ENCODE results near the gene ZBP1.

ZBP1 gene

DNA sequence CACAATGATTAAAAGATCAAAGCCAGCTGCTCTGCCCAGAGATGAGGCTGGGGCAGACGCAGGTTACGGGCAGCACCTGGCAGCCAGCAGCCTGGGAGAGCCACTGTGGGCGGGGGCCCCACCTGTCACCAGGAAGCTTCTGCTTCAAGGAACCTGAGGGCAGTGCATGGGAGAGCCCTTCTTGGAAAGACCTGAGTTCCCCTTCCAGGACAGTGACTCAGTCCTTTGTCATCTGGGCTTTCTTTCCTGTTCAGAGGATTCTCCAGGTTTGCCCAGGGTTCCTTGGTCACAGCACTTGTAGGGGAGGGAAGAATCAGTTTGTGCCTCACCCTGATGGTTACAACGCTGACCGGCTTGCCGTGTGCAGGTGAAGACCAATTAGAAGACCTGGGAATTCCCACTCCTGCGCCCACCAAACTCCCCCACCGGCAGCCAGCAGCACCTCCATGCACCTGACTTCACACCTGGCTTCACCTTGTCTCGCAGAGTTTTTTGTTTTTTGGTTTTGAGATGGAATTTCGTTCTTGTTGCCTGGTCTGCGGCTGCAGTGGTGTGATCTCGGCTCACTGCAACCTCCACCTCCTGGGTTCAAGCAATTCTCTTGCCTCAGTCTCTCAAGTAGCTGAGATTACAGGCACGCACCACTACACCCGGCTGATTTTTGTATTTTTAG lies 2.0 kb downstream of the ZBP1 start:
- DNase-seq (ENCODE audit: low read depth): no peak

GRCh38 chr20:57617079-57617795 lies 3.0 kb downstream of the ZBP1 start:
- DNase-seq (ENCODE audit: low read depth): no peak

DNA sequence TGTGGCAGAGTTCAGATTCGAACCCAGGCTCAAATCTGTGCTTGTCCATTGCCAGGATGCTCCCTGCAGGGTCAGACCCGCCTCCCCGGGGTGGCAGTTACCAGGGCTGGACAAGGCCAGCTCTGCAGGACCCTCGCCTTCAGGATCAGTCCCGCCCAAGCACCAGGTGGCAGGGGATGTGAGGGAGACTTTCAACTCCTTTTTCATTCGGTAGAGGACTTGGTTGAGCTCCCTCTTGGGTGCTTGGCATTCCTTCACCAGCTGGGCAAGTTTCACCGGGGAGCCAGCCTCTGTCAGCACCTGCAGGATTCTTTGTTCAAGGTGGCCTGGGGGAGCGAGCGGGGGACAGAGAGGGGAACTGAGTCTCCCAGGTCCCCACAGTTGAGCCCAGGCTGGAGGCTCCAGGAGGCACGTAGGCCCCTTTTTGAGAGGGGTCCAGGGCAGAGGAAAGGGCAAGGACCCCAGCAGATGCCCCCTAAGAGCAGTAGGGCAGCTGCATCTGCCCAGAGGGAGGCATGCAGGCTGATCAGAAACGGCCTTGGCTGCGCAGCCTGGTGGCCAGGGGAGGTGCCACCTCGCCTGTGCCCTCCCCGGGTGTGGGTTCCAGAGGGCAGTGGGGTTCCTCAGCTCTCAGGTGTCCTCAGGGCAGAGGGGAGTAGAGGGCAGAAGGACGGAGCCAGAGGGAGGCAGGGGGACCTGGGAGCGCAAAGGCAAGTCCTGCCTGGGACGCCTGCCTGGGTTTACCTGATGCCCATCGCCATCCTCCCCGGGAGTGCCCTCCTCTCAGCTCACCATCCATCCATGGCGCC lies 3.9 kb downstream of the ZBP1 start:
- DNase-seq (ENCODE audit: low read depth): no peak

- DNase-seq (ENCODE audit: low read depth): no peak
Measured at GRCh38 chr20:57615445-57615811, 4.8 kb downstream of the ZBP1 start.

DNA sequence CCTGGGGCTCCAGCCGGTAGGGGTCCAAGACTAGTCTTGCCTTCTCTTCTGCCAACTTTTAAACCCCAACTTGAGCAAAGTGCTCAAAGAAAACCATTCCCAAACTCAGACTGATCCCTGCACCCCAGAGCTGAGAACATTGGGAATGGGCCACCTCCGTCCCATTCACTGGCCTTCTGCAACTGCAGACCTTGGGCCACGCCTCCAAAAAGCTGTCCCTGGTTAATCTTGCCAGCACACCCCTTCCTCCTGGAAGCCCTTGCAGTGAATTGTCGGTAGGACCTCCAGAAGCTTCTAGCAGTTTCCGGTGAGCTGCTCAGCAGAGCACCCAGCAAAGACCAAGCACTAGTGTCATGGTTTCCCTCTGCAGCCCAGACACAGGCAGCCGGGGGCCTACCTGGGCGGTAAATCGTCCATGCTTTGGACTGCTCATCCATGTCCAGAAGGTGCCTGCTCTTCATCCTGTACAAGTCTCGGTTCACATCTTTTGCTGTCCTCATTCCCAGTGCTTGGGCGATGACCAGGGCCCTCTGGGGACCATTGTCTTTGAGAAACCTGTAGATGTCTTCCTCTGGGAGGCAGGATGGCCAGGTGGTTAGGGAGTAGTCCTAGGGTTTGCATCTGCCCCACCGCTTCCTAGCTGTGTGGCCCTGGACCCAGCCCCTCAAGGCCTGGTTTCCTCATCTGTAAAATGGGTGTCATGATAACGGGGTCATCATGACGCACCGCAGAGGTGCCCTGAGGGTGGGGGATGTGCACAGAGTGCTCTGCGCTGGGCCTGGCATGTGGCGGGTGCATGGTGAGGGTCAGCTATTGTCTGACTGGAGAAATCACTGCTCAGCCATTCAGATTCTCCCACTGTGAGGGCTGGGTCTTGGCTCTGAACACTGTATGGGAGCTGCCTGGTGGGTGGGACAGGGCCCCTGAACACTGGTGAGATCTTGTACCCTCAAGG lies 5.5 kb downstream of the ZBP1 start:
- DNase-seq (ENCODE audit: low read depth): no peak

GRCh38 chr20:57613481-57613921 lies 6.7 kb downstream of the ZBP1 start:
- no peak for DNase-seq (ENCODE audit: low read depth)

DNA sequence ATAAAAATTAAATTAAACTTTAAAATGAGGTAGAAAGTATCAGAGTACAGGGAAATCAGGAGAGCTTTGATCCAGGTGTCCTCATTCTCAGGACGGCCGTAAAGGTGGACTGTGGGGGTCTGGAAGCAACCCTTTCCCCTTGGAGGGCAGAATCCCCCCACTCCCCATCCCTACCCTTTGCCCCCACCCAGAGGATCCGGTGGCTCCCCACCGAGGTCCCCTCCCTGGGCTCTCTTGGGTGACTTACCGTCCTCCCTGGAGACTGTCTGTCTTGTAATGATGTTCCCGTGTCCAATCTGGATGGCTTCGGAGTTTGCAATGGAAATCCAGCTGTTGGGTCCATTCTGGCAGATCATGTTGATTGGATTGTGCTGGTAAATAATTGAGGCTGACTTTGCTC lies 7.3 kb downstream of the ZBP1 start:
- no peak for DNase-seq (ENCODE audit: low read depth)

- DNase-seq (ENCODE audit: low read depth): no peak
Measured at GRCh38 chr20:57612436-57612835, 7.8 kb downstream of the ZBP1 start.

DNA sequence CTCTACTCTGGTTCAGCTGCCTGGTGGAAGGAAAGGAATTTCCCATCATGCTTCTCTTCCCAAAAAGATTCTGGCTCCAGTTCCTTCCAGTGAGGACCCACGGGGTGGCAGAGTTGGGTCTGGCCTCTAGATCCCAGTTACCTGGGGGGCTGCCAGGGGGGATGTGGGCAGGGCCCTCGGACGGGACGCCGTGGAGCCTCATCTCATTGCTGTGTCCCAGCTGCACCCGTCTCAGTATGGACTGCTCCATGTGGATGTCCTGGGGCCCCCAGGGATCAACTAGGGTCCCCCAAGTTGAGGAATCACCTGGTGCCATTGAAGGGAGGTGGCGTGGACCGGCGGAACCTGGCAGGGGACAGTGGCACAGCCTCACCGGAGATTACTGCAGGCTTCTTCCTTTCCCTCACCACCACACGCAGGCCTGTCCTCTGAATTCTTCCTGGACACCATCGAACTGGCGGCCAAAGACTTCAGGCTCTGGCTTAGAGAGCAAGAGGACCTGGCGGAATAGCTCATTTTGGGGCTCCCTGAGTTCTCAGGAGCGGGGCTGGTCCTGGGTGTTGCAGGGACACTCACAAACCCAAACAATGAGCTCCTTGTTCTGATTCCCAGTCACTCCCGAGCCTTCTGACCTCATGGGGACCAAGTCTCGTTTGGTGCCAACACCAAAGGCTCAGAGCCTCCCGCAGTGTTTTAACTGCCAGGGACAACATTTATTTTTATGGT lies 8.5 kb downstream of the ZBP1 start:
- no peak for DNase-seq (ENCODE audit: low read depth)

DNA sequence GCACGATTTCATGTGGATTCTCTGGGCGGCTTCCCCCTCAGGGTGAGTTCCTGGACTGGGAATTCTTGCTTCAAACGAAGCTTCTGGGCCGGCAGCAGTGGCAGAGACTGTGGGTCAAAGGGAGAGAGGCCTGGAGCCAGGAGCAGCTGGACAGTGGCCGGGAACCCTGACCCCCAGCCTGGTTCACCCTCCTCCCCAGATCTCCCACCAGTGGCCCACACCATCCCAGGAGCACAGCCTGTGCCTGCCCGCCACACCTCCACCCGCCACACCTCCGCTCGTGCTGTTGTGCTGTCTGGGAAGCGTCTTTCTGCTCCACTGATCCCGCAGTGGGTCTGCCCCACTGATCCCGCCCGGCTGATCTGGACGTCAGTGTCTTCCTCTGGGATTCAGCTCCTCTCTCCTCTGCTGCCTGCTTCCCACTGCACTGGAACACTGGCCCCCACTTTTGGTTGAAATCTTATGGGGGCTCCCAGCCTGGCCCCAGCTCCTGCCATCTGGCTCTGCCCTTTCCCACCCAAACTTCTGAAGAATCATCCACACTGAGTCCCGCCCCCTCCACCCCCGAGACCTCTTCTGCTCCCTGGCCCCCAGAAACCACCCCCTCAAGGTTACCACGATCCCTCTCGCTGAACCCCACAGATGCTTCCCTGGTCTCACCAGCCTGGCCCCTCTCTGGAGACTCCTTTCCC lies 9.8 kb downstream of the ZBP1 start:
- DNase-seq (ENCODE audit: low read depth): no peak

DNA sequence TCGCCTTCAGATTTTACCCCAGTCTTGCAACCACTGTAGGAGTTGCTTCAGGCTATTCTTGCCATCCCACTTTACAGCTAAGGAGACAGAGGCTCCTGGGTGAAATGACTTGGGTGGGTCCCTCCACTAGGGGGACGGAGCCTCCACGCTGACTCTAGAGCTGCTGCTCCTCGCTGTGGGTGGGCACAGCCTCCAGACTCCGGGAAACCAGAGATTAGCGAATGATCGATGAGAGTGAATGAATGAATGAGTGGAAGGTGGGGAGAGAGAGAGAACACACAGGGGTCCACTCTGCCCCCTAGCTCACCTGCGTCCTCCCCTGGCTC lies 10.4 kb downstream of the ZBP1 start:
- no peak for DNase-seq (ENCODE audit: low read depth)

DNA sequence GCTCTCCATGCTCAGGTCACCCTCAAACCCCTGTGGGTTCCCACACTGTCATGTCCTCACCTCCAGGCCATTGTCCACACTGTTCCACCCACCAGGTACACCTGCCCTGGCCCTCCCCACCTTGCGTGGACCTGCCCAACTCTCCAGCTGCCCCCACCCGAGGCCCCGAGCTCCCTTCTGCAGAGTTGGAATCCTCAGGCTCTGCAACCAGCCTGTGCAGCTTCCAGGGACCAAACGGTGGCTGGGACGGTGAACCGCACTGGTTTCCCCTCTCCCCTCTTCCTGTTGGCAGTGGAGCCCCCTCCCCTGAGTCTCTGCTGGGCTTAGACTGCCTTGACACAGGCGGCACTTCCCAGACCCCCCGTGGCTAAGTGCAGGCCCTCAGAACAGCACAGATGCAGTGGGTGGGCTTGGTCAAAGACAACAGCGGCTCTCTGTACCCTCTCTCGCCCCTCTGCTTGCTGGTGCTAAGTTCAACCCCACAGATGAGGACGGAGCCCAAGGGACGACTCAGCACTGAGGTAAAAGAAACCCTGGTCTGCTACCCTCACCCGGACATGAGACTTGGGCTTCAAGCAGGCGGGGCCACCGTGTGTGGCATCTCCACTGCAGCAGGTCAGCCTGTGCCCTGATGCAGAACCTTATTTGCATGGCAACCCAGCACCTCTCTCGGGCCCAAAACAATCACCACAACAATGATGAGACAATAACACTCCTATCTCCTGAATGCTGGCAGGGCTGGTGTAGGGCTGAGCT lies 11.0 kb downstream of the ZBP1 start:
- no peak for DNase-seq (ENCODE audit: low read depth)

GRCh38 chr20:57608516-57608915 lies 11.7 kb downstream of the ZBP1 start:
- no peak for DNase-seq (ENCODE audit: low read depth)

GRCh38 chr20:57605878-57606277 lies 14.3 kb downstream of the ZBP1 start:
- DNase-seq (ENCODE audit: low read depth): no peak

DNA sequence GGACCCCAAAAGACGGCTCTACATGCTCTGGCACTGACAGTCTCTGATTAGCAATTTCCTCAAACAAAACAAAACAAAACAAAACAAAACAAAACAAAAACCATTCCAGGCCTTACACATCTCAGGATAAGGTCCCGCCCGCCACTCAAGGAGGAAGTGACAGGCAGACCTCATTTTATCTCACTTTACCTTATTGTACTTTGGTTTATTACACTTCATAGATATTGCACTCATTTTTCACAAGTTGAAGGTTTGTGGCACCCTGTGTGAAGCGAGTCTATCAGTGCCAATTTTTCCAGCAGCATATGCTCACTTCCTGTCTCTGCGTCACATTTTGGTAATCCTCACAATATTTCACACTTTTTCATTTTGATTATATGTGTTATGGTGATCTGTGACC lies 15.2 kb downstream of the ZBP1 start:
- DNase-seq (ENCODE audit: low read depth): no peak

DNA sequence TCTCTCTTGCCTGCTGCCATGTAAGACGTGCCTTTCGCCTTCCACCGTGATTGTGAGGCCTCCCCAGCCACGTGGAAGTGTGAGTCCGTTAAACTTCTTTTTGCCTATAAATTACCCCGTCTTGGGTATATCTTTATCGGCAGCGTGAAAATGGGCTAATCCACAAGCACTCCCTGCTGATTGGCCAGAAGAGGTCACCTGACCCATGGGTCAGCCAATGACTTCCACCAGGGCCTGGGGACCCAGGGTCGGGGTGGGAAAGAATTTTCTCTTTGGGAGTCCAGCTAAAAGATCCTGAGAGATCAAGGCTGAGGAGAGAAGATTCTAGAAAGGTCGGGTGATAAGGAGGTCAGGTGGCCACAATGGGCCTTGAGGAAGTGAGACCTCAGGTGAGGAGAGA lies 17.1 kb downstream of the ZBP1 start:
- DNase-seq (ENCODE audit: low read depth): no peak

DNA sequence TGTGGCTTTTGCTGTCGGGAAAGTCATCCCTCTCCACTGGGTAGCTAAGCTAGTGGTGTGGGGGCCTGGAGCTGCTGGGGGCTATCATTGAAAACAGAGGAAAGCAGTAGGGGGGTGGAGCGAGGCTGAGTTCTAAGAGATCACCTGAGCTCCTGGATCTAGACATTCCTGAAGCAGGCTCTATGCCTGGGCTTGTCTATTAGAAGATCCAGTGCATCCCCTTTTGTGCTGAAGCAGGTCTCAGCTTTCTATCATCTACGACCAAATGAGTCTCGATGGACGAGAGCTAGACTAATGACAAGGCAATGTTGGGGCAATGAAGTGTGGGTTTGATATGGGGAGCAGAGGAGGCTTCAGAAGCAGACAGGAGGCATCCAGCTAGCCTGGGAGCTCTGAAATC lies 18.5 kb downstream of the ZBP1 start:
- no peak for DNase-seq (ENCODE audit: low read depth)

DNA sequence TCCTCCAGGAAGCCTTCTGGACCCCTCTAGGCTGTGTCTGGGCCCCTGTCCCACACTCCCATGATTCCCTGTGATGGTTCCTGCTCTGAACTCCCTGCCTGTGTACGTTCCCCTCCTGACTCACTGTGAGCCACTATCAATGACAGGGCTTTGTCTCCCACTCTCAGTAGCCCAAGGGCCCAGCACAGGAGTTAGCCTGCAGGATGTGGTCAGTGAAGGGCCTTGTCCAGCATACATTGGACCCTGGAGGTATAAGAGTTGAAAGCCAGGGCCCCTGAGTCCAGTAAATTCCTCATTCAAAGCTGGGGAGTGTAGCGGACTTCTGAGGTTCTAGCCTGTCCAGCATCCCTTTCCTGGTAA lies 19.0 kb downstream of the ZBP1 start:
- no peak for DNase-seq (ENCODE audit: low read depth)

- no peak for DNase-seq (ENCODE audit: low read depth)
Measured at GRCh38 chr20:57600320-57601210, 19.7 kb downstream of the ZBP1 start.

Measured in activated gamma-delta T cell treated with anti-CD3 and anti-CD28 coated beads, Interleukin-2, amount 50 U/mL, for 16 hours (primary cell).